HG02642 (cell line): ENCODE data around the gene MCRIP1.

ENCODE experiments used
- ATAC-seq: cut with Tn5 transposase; IDR thresholded peaks from one replicate; pipeline ENCODE4 v1.9.1; 2021; ENCODE audit warnings: mild to moderate bottlenecking; ENCODE audit not compliant: unreplicated experiment, poor library complexity

MCRIP1 gene

DNA sequence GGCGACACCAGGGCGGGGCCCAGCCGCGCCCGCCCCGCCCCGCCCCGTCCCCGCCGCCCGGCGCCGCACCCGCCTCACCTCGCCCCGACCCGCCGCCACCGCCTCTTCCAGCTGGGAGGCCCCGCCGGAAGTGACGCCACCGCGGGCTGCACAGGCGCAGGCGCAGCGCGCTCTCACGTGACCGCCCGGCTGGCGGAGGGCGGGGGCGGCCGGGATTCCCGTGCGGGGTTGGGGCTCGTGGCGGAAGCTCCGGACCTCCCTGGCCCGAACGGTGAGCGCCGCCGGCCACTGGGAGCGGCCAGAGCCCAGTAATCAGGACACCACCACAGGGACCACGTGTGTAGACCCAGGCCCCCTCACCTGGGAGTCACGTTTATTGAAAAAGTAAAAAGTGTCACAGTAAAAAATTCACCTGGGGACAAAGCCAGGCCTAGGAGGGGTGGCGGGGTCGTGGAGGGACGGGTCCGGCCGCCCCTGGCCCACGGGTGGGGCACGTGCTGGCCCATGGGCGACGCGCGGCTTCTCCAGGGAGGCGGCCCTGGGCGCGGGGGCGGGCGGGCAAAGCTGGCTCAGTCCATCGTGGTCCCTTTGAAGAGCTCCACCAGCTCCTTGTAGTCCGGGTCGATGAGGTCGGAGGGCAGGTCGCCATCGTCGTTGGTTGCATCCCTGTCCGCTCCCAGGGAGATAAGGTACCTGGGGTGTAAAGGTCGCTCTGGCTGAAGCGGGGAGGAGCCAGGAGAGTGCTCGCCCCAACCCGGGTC, at the start of gene MCRIP1:
MCRIP1 (minus strand) TSS at position 132 of the 761 bp plus-strand sequence. CDS start 8,785 bp downstream, outside the sequence.
- ATAC-seq = peak; percentile 77

DNA sequence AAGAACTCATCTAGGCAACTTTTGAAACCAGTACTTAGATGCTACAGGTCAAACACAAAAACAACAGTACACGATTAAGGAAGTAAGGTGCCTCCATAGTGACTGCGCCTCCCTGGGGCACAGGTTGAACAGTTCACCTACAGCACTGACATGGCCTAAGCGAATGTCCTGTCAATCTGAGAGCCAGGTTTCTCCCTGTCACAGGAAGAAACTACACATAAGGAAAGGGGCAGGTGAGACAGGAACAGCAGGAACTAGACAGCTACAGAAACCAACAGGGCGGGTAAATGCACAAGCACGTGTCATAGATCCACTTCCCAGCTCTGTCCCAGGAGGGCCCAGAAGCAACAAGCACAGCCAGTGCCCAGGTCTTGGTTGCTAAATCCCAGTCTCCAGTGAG, 46.0 kb upstream of the MCRIP1 start:
- ATAC-seq = no peak

DNA sequence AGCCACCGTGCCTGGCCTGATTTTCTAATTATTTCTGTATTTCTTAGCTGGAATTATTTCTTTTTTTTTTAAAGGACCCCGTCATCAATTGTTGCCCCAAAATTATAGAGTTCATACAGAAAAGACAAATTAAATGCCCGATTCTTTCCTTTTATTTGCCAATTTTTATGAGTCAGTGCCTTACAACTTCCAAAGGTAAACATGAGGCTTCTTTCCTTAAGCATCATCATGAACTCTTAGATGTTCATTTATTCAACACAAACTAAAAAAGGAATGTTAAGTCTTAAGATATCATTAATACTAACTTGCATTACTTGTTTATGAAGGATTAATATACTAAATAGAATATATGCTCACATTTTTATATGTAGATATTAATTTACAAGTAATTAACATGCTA, 45.2 kb upstream of the MCRIP1 start:
- ATAC-seq = no peak

GRCh38 chr17:81877569-81877968, 44.5 kb upstream of the MCRIP1 start:
- no peak for ATAC-seq

DNA sequence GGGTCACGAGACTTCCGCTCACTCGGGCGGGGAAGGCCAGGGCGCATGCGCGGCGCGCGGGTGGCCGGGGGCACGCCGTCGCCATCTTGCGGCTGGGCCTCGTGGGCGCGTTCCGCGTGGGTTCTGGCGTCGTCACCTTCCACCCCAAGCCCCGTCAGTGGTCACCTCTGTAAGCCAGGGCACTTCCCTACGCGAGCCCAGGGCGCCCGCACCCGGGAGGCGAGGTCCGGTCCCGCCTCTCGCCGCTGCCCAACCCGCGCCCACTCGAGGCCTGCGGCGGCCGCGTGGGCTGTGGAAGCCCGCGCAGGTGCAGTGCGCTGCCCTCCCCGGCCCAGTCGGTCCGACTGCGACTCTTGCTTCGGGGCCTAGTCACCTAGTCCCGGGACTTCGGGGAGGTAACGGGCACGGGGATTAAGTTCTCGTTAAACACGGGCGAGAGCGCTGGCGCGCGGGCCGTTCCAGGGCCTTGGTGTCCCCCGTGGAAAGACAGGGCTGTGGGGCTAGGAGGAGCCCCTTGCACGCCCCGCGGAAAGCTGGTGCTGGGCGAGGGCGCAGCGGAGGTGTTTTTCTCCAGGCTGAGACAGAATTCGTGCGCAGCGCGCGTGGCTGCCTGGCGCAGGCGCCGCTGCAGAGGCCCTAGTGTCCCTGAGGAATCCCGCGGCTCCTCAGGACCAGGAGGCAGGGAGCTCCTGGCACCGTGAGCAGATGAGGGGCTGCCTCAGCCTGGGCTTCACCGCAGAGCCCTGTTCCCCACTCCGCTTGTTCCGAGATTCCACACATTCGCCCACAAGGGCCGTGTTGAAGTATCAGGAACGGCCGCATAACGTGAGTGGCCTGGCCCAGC, 38.5 kb upstream of the MCRIP1 start:
- peak; percentile 64 for ATAC-seq

DNA sequence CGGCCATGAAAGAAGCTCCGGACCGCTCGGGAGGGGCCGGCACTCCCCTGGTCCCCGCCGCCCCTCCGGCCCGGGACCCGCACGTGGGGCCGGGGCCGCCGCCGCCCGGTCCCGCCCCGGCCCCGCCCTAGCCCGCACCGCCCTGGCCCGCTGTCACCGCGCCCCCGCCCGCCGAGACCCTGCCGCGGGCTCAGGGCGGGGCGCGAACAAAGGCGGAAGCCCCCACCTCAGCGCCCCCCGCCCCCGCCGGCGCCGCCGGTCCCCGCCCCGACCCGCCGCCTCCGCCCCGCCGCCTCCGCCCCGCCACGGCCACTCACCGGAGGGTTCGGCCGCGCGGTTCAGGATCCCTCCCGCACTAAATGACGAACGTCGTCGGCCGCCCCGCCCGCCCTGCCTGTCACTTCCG, 37.9 kb upstream of the MCRIP1 start, which contains the start of gene ARHGDIA:
ARHGDIA (minus strand) TSS at position 357 of the 406 bp plus-strand sequence. CDS start 1,407 bp downstream, outside the sequence.
- peak; percentile 27 for ATAC-seq

DNA sequence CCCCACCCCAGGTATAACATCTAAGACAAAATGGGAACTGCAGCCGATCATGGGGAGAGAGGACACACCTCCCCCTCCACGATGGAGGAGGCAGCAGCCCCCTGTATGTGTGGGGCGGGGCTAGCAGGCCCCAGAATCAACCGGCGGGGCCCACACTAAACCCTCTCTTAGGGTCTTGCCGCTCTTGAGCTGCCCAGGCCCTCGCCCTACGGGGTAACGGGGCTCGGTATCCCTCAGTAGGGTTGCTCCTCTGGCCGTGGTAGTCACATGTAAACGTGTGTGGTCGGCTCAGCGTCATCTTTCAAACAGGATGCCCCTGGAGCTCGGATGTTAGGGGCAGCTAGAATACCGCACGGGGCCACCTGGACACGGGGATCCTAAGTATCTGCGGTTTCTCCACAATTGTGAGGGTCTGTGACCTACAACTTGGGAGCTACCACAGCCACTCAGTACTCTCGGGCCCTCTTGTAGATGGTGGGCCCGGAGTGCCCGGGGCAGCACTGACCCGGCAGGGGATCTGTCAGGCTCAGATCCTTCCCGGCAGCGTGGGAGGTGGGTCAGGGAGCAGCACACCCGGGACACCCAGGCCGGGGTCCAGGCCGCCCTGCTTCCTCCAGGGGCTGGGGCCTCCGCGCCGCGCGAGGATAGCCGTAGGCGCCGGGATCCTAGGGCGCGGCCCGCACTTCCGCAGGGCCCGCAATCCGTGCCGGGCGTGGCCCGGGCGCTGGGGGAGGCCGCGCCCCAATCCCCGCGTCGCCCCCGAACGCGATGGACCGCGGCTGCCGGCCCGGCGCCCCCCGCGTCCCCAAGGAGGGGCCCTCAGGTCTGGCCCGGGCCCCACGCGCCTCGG, 37.3 kb upstream of the MCRIP1 start:
- ATAC-seq = peak; percentile 16

DNA sequence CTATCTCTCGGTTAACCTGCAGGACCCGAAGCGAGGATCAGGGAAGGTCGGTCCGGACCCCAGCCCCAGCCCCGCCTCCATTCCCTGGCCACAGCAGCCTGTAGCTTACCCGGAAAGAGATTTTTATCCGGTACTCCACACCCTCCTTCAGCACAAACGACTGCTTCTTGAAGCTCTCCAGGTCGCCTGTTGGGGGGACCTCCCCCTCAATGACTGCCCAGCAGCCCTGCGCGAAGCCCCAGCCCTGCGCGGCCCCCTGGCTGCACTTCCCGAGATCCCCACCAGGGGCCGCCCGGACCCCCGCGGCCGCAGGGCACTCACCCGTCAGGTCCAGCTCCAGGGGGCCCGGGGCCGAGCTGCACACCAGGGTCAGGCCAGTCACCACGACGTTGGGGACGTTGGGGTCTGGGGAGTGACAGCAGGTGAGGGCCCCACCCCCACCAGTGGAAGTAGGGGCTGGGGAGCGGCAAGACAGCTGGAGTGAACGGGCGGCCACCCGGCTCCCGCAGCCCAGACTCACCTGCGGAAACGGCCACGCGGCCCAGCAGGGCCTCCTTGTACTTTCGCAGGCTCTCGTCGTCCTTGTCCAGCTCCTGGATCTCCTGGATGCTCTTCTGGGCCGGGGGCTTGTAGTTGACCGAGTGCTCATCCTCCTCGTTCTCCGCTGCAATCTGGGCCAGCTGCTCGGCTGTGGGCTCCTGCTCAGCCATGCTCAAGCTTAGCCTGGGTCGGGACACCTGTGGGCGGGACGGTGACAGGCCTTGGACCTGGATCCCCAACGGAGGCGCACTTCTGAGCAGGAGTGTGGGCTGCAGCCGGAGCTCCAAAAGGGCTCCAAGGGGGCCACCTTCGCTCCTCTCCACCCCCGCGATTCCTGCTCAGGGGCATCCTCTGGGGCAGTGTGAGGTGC, 36.4 kb upstream of the MCRIP1 start:
- no peak for ATAC-seq

DNA sequence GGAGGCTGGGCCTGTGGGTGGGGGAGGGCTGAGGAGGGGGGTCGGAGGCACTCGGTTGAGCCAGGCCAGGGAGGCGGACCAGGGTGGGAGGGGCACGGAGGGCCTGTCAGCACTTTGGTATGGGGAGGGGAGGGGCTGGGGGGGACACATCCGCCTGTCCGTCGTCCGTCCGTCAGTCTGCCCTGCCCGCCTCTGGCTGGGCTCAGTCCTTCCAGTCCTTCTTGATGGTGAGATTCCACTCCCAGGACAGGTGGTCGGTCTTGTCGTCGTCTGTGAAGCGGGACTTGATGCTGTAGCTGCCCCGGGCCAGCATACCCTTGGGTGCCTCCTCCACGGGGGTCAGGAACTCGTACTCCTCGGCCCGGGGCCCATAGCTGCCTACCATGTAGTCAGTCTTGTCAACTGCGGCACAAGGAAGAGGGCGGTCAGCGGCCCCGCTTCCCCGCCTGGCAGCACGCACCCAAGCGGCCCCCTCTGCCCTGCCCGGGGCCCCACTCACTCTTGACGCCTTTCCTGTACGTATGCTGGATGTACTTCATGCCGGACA, 35.7 kb upstream of the MCRIP1 start:
- no peak for ATAC-seq

DNA sequence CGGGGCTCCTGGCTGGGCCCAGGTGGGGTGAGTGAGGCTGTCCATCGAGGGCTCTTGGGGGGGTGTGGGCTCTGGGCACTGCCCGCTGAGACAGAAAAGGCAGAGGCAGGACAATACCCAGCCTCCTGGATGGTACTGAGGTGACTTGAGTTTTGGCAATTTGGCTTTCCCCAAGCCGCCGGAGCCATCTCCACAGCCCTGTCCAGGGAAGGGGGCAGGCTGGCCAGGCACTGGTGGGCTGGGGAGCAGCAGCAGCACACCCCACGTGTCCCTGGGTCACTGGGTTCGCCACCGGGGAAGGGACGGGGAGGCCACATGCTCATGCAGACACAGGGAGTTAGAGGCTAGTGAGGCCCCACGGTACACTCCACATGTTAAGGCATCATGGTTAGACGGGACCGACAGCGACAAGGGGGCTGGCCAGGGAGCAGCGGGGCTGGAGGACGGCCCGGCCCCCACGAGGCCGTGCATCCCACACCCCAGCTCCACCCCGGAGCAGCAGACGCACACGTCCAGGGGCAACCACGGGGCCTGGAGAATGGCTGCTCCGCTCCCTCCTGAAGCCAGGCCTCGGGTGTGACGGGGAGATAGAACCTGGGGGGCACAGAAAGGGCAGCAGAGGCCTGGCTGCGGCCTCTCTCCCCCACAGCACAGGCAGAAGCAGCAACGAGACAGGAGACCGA, 35.0 kb upstream of the MCRIP1 start:
- no peak for ATAC-seq

- ATAC-seq = no peak
Measured at GRCh38 chr17:81867170-81867990, 34.3 kb upstream of the MCRIP1 start.

DNA sequence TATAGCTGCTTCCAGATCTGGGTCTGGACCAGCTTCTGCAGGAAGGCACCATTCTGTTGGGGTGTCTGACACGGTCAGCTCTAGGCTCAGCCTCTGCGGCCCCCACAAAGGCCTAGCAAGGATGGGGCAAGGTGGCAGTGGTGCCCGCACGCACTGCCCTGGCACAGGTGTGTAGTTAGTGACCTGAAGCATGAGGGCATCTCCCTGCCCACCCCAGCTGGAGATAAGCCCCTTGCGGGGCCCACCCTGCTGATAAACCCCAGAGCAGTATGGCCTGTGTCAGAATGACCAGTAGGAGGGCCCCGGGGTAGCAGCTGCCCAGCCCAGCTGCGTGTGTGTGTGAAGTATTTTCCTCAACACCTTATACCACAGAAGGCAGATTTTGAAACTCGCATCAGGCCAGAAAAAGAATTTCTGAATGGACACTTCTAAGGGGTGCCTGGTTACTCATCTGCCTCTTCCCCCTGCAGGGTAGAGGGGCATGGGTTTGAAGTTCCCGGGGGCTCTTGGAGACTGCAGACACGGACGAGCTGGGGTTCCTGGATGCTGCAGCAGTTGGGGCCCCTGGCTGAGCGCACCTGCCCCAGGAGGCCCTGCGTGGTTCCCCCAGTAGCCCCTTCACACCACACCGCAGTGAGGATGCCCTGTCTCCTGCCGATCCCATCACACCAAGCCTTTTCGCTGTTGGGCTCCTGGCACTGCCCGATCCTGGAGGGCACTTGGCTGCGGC, 33.5 kb upstream of the MCRIP1 start:
- no peak for ATAC-seq

GRCh38 chr17:81865733-81866439, 32.8 kb upstream of the MCRIP1 start:
- no peak for ATAC-seq

GRCh38 chr17:81865358-81865732, 32.3 kb upstream of the MCRIP1 start:
- no peak for ATAC-seq

- no peak for ATAC-seq
Measured at GRCh38 chr17:81863833-81864768, 31.0 kb upstream of the MCRIP1 start.
